ENCODE results near the gene SFT2D1. TPM values are rescaled to one million over a fixed set of nuclear protein-coding genes. Genes with fewer than 3 reads are reported as not detected.

SFT2D1 gene
- total and polyA plus RNA-seq, 2 of the 4 experiments (the other 2 are of a cell fraction), result 10.2 to 45.8 TPM

DNA sequence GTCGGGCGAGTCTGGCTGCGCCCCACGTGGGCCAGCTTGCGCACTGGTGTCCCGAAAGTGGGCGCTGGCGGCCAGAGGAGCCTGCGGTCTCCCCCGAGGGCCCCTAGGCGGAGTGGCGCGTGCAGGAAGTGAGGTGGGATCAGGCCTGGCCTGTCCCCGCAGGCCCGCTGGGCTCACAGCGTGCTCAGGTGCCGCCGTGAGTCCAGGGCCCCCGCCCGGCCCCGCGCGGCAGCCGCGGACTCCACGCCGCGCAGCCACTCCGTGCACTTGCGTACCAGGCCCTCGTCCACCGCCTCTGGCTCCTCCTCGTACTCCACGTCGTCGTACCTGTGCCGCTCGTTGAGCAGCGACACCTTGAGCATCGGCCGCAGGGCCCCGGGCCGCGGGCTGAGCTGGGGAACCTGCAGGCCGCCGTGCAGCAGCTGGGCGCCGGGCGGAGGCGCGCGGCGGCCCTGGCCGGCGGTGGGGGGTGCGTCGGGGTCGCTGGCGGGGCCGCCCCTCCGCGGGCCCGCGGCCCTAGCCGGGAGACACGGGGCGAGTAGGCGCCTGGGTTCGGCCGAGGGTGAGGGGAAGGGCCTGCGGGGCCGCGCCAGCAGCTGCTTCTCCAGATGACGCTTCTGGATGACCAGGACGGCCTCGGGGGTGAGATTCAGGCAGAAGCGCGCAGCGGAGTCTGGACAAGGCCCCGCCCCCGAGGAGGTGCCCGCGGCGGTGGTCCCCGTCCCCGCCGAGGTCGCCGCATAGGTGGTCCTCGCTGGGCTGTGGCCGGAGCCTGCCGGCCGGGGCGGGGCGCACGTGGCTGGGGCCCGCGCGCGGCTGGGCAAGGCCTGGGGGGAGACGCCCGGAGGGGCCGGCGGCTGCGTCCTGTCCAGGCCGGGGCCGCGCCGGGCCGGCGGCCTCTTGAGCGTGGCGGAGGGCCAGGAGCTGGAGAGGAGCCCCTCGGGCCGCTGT, 35.0 kb downstream of the SFT2D1 start:
- POLR2A ChIA-PET (ENCODE audit: unreplicated experiment), result no interaction called here
- no peaks in the 10 kb centered on the region for H3K79me1 ChIP-seq (ENCODE audit: low read depth in 1 of 2, low read length in 2 of 2)
- H3K27me3 ChIP-seq (ENCODE audit: control insufficient read depth, insufficient read depth, low read length), result peaks cover 57% of the 10 kb centered on the region
- WGBS, 2 experiments (ENCODE audit: extremely low coverage in 2 of 2, insufficient read length in 1 of 2), result 1% methylated on average over 22 of the region's 115 CpGs; no CpG with 5 or more reads in 1 of the 2 experiments
- no peaks in the 10 kb centered on the region for H3K9me3 ChIP-seq (ENCODE audit: control insufficient read depth, insufficient read depth, low read length)
- H3K9ac ChIP-seq (ENCODE audit: low read depth, low read length), result no peak overlapping the region
- no peaks in the 10 kb centered on the region for H3K36me3 ChIP-seq (ENCODE audit: control insufficient read depth, insufficient read depth, low read length)
- in situ Hi-C loops (cut with MboI; ENCODE audit: low sequenced_read_pairs) (no loop called here), dilution Hi-C loops (cut with HindIII; ENCODE audit: low sequenced_read_pairs, unreplicated experiment) (no loop called here), intact Hi-C loops (cut with micrococcal nuclease) (no loop called here)
- H3K18ac ChIP-seq (ENCODE audit: low read depth, low read length), result no peak overlapping the region
- H2AK5ac ChIP-seq (ENCODE audit: low read depth, low read length), result no peak overlapping the region
- no peak overlapping the region for H2BK120ac ChIP-seq (ENCODE audit: low read depth, low read length)
- no peak overlapping the region for H4K8ac ChIP-seq (ENCODE audit: low read depth in 2 of 2, low read length in 2 of 2)
- no peak overlapping the region for H4K5ac ChIP-seq (ENCODE audit: low read depth, low read length)
- H3K4me1 ChIP-seq (ENCODE audit: control insufficient read depth, insufficient read depth, low read length), result no peaks in the 10 kb centered on the region; the same call in 1 of the 2 replicates
- no peak overlapping the region for H3K56ac ChIP-seq (ENCODE audit: extremely low read depth, insufficient read depth, low read length)
- peak overlapping the region; percentile 30; the same call in 1 of the 2 replicates for H3K4me2 ChIP-seq (ENCODE audit: low read depth, low read length)
- CTCF ChIA-PET, result no interaction called here
- 0 out of 2 replicates have a peak overlapping the region, but pooled peaks have one; percentile 8 for H3K4me3 ChIP-seq (ENCODE audit: insufficient read depth, low read depth, low read length)
- H2BK5ac ChIP-seq (ENCODE audit: low read depth, low read length, poor library complexity, severe bottlenecking), result no peak overlapping the region
- H3K23ac ChIP-seq (ENCODE audit: low read depth, low read length), result no peak overlapping the region
- no peaks in the 10 kb centered on the region for H4K20me1 ChIP-seq (ENCODE audit: insufficient read depth, low read length)
- no peak overlapping the region for H2BK20ac ChIP-seq (ENCODE audit: low read depth, low read length)
- ATAC-seq (ENCODE audit: low read depth) (peak; percentile 66), DNase-seq (no peak)
- H3K27ac ChIP-seq (ENCODE audit: insufficient read depth, low read length), result no peak overlapping the region
- peak overlapping the region; percentile 28 for H2AK9ac ChIP-seq (replicated peaks; ENCODE audit: low read depth, low read length, poor library complexity)
- BruUV-seq (replicated peaks), result no TSS peak
- H2AFZ ChIP-seq (replicated peaks; ENCODE audit: low read length, poor library complexity), result peak overlapping the region; percentile 77
- H2BK15ac ChIP-seq (ENCODE audit: low read depth, low read length), result no peak overlapping the region
- H3K4ac ChIP-seq (ENCODE audit: low read depth, low read length), result no peak overlapping the region
- H3K9me1 ChIP-seq (ENCODE audit: insufficient read depth, low read length), result no peaks in the 10 kb centered on the region
- H3K14ac ChIP-seq (replicated peaks; ENCODE audit: low read depth, low read length), result no peak overlapping the region
- H4K91ac ChIP-seq (ENCODE audit: insufficient read depth, low read depth, low read length), result no peak overlapping the region
- TF ChIP-seq RCOR1 (IDR thresholded peaks at IDR 0.05; ENCODE audit: insufficient replicate concordance, low read length), result no peak
- TF ChIP-seq MAFK (IDR thresholded peaks at IDR 0.05; ENCODE audit: low read depth, low read length), result no peak
- no peak for TF ChIP-seq SMC3 (IDR thresholded peaks at IDR 0.05; ENCODE audit: low read depth, low read length)
- TF ChIP-seq, protein P1, sequence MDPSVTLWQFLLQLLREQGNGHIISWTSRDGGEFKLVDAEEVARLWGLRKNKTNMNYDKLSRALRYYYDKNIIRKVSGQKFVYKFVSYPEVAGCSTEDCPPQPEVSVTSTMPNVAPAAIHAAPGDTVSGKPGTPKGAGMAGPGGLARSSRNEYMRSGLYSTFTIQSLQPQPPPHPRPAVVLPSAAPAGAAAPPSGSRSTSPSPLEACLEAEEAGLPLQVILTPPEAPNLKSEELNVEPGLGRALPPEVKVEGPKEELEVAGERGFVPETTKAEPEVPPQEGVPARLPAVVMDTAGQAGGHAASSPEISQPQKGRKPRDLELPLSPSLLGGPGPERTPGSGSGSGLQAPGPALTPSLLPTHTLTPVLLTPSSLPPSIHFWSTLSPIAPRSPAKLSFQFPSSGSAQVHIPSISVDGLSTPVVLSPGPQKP (IDR thresholded peaks at IDR 0.05; ENCODE audit: borderline replicate concordance, low read depth, low read length), result no peak
- TF ChIP-seq, protein P2, sequence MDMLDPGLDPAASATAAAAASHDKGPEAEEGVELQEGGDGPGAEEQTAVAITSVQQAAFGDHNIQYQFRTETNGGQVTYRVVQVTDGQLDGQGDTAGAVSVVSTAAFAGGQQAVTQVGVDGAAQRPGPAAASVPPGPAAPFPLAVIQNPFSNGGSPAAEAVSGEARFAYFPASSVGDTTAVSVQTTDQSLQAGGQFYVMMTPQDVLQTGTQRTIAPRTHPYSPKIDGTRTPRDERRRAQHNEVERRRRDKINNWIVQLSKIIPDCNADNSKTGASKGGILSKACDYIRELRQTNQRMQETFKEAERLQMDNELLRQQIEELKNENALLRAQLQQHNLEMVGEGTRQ (IDR thresholded peaks at IDR 0.05; ENCODE audit: low read depth, low read length), result no peak
- no peak for TF ChIP-seq MXI1 (IDR thresholded peaks at IDR 0.05; ENCODE audit: borderline replicate concordance, low read depth, low read length)
- TF ChIP-seq RFX5 (IDR thresholded peaks at IDR 0.05; ENCODE audit: low read depth, low read length), result no peak
- no peak for TF ChIP-seq CEBPB (IDR thresholded peaks at IDR 0.05; ENCODE audit: low read depth, low read length)
- TF ChIP-seq CHD1 (IDR thresholded peaks at IDR 0.05; ENCODE audit: low read depth, low read length), result no peak
- TF ChIP-seq NFE2L2 (IDR thresholded peaks at IDR 0.05; ENCODE audit: low read depth, low read length), result no peak
- TF ChIP-seq BHLHE40 (IDR thresholded peaks at IDR 0.05; ENCODE audit: low read depth, low read length), result no peak
- no peak for TF ChIP-seq MAZ (IDR thresholded peaks at IDR 0.05; ENCODE audit: borderline replicate concordance, low read depth, low read length)
- no peak for TF ChIP-seq FOS (IDR thresholded peaks at IDR 0.05; ENCODE audit: low read depth, low read length)
- TF ChIP-seq, protein P3, sequence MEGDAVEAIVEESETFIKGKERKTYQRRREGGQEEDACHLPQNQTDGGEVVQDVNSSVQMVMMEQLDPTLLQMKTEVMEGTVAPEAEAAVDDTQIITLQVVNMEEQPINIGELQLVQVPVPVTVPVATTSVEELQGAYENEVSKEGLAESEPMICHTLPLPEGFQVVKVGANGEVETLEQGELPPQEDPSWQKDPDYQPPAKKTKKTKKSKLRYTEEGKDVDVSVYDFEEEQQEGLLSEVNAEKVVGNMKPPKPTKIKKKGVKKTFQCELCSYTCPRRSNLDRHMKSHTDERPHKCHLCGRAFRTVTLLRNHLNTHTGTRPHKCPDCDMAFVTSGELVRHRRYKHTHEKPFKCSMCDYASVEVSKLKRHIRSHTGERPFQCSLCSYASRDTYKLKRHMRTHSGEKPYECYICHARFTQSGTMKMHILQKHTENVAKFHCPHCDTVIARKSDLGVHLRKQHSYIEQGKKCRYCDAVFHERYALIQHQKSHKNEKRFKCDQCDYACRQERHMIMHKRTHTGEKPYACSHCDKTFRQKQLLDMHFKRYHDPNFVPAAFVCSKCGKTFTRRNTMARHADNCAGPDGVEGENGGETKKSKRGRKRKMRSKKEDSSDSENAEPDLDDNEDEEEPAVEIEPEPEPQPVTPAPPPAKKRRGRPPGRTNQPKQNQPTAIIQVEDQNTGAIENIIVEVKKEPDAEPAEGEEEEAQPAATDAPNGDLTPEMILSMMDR (conservative IDR thresholded peaks at IDR 0.05; ENCODE audit: low read depth, low read length), result no peak
